Endothelial cell of umbilical vein (primary cell): ENCODE data around the gene CCDC124. TPM values are rescaled to one million over a fixed set of nuclear protein-coding genes. Genes with fewer than 3 reads are reported as not detected.

Source experiments
- BruUV-seq: library from RNA; stranded (reverse); fragments of 400-500 nt; replicated peaks from 2 replicates; lab custom pipeline; 2021; lab: Mats Ljungman, UMichigan
- CTCF ChIA-PET: fragments of 300-600, 350-600 bp; sonication (Branson Sonifier 250); formaldehyde crosslinking; loops from one replicate; lab custom pipeline; 2021; ENCODE audit warnings: antibody characterized with exemption, inconsistent platforms; lab: Charles Lee
- POLR2A ChIA-PET: fragments of 300-600, 350-600 bp; sonication (Branson Sonifier 250); formaldehyde crosslinking; loops from one replicate; lab custom pipeline; 2021; ENCODE audit warnings: antibody characterized with exemption, inconsistent platforms; lab: Charles Lee
- DNase-seq: peaks from one replicate; pipeline ENCODE4 v3.0.0-alpha.2; 2011; ENCODE audit warnings: low read depth, low spot score
- FAIRE-seq: peaks from 2 replicates; lab custom pipeline; 2011; peaks lifted over from hg19 to GRCh38; lab: Jason Lieb, UNC
- H2AFZ ChIP-seq: 2 replicates; pipeline ENCODE4 v1.6.0; 2012; ENCODE audit warnings: low read depth, low read length, control low read depth, inconsistent platforms
- H3K27ac ChIP-seq: 2 replicates; pipeline ENCODE4 v1.5.1; 2011; ENCODE audit warnings: low read depth, mild to moderate bottlenecking, control low read depth, low read length, moderate library complexity; ENCODE audit not compliant: insufficient read depth
- H3K27me3 ChIP-seq, 2 experiments: 2 replicates each; pipeline versions ENCODE4 v1.6.0 to v1.6.1; 2011; ENCODE audit warnings: low read length in 2 of 2, mixed read lengths in 1 of 2; ENCODE audit not compliant: control insufficient read depth in 2 of 2, insufficient read depth in 2 of 2
- H3K36me3 ChIP-seq, 2 experiments: 2 replicates in 1 of 2; 3 replicates in 1 of 2; pipeline ENCODE4 v1.5.1; 2011; ENCODE audit warnings: low read length in 2 of 2, mild to moderate bottlenecking in 1 of 2, moderate library complexity in 1 of 2; ENCODE audit not compliant: control insufficient read depth in 2 of 2, insufficient read depth in 2 of 2; ENCODE audit errors: extremely low read depth in 1 of 2
- H3K4me1 ChIP-seq: 3 replicates; pipeline ENCODE4 v1.5.1; 2011; ENCODE audit warnings: mild to moderate bottlenecking, low read length; ENCODE audit not compliant: control insufficient read depth, insufficient read depth; ENCODE audit errors: extremely low read depth
- H3K4me2 ChIP-seq: 2 replicates; pipeline ENCODE4 v1.6.1; 2011; ENCODE audit warnings: low read length, control low read depth, mixed read lengths; ENCODE audit not compliant: insufficient read depth
- H3K4me3 ChIP-seq, 3 experiments: fragments of 200-600 bp in 1 of 3; sonication (generic), shearing (Covaris generic) in 1 of 3; replicated peaks in 1 of 3; 2 replicates each; pipeline ENCODE4 v1.5.1; 2011 to 2016; ENCODE audit warnings: control low read depth in 3 of 3, low read length in 3 of 3, mild to moderate bottlenecking in 2 of 3, inconsistent platforms in 1 of 3, low read depth in 1 of 3, moderate library complexity in 1 of 3; ENCODE audit not compliant: insufficient read depth in 1 of 3
- H3K79me2 ChIP-seq: 2 replicates; pipeline ENCODE4 v1.6.0; 2012; ENCODE audit warnings: low read length, inconsistent platforms; ENCODE audit not compliant: control insufficient read depth, insufficient read depth
- H3K9ac ChIP-seq: replicated peaks from 2 replicates; pipeline ENCODE3; 2011; ENCODE audit warnings: low read length, control low read depth; ENCODE audit not compliant: insufficient read depth; ENCODE audit errors: extremely low read depth
- H3K9me1 ChIP-seq: replicated peaks from 3 replicates; pipeline ENCODE4 v1.6.0; 2011; ENCODE audit warnings: mild to moderate bottlenecking, low read length; ENCODE audit not compliant: control insufficient read depth, insufficient read depth; ENCODE audit errors: extremely low read depth
- H3K9me3 ChIP-seq: replicated peaks from 2 replicates; pipeline ENCODE4 v1.5.1; 2012; ENCODE audit warnings: low read length, inconsistent platforms; ENCODE audit not compliant: control insufficient read depth, insufficient read depth
- H4K20me1 ChIP-seq: replicated peaks from 2 replicates; pipeline ENCODE3; 2011; ENCODE audit warnings: mild to moderate bottlenecking, low read length; ENCODE audit not compliant: control insufficient read depth, insufficient read depth; ENCODE audit errors: extremely low read depth
- CTCF ChIP-seq, 2 donors: IDR thresholded peaks; 1 replicate in 1 of 2; 2 replicates in 1 of 2; pipeline ENCODE4 v1.5.1; 2011; ENCODE audit warnings: low read length in 2 of 2, mild to moderate bottlenecking in 2 of 2, moderate library complexity in 2 of 2, control low read depth in 1 of 2, inconsistent platforms in 1 of 2, low read depth in 1 of 2; ENCODE audit not compliant: insufficient read depth in 1 of 2; ENCODE audit errors: extremely low read depth in 1 of 2
- EZH2 ChIP-seq: IDR thresholded peaks from 2 replicates; pipeline ENCODE4 v1.6.1; 2012; ENCODE audit warnings: borderline replicate concordance, low read depth, mild to moderate bottlenecking, moderate library complexity, low read length, inconsistent platforms; ENCODE audit not compliant: severe bottlenecking
- FOS ChIP-seq: IDR thresholded peaks from 2 replicates; pipeline ENCODE4 v1.6.1; 2011; ENCODE audit warnings: mild to moderate bottlenecking, low read length, moderate library complexity, borderline replicate concordance; ENCODE audit not compliant: insufficient read depth
- GATA2 ChIP-seq: IDR thresholded peaks from 2 replicates; pipeline ENCODE4 v1.7.0; 2011; ENCODE audit warnings: low read depth, mild to moderate bottlenecking, moderate library complexity, mixed read lengths, low read length; ENCODE audit not compliant: insufficient read length, insufficient read depth
- MYC ChIP-seq: IDR thresholded peaks from one replicate; pipeline ENCODE4 v1.6.1; 2011; ENCODE audit warnings: mild to moderate bottlenecking, low read depth, low read length
- POLR2A ChIP-seq: IDR thresholded peaks from 2 replicates; pipeline ENCODE4 v1.6.1; 2012; ENCODE audit warnings: low read depth, mild to moderate bottlenecking, control low read depth, low read length
- POLR2AphosphoS5 ChIP-seq: IDR thresholded peaks from 2 replicates; pipeline ENCODE4 v1.6.1; 2012; ENCODE audit warnings: low read depth, mild to moderate bottlenecking, control low read depth, low read length, moderate library complexity; ENCODE audit not compliant: insufficient read depth
- dilution Hi-C: fragments of 300-500 bp; cut with MboI; formaldehyde crosslinking; loops from one replicate; pipeline ENCODE4 v1.15.0; 2019; ENCODE audit warnings: low sequenced_read_pairs; ENCODE audit not compliant: extremely low pct_ligation_motif_present
- intact Hi-C: fragments of 100-400 bp; cut with micrococcal nuclease; formaldehyde crosslinking; loops from one replicate; pipeline ENCODE4 v1.10.0; 2022
- polyA plus RNA-seq, 4 experiments: library from polyadenylated mRNA; depleted of rRNA in 3 of 4; stranded (reverse) in 3 of 4; unstranded in 1 of 4; fragments of >200 nt; gene quantifications; 2 replicates each; pipeline versions ENCODE4 v1.2.1 to v1.2.3, GENCODE V29; 2011 to 2012; ENCODE audit warnings: missing spikeins in 1 of 4
- total RNA-seq: library from RNA; stranded (reverse); gene quantifications from 2 replicates; pipeline ENCODE4 v1.2.3, GENCODE V29; 2021
- TF ChIP-seq, protein P1 (sequence below): IDR thresholded peaks from 2 replicates; pipeline ENCODE4 v1.6.1; 2011; ENCODE audit not compliant: insufficient read depth, insufficient read length

The CCDC124 gene
- total and polyA plus RNA-seq, 2 donors (not counting 3 experiments of a cell fraction or from before 2014, with no cell fraction given), result 101 to 115 TPM

DNA sequence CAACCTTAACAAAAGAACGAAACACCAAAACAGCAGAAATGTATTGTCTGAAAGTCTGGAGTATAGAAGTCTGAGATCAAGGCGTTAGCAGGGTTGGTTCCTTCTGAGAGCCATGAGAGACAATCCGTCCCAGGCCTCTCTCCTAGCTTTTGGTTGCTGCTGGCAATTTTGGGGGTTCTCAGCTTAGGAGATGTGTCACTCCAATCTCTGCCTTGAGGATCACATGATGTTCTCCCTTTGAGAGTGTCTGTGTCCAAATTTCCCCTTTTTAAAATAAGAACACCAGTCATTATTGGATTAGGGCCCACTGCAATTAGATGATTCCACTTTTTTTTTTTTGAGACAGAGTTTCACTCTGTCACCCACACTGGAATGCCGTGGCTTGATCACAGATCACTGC is 44.2 kb downstream of the CCDC124 start:
- Histone ChIP-seq H2AFZ (no peak overlapping the region), H3K36me3 (no peaks in the 10 kb centered on the region), H3K9me1 (no peaks in the 10 kb centered on the region), H3K4me2 (no peak overlapping the region), H3K79me2 (no peaks in the 10 kb centered on the region), H3K9ac (no peak overlapping the region), H3K27me3 (no peaks in the 10 kb centered on the region), H3K4me3 (no peak overlapping the region), H3K9me3 (no peaks in the 10 kb centered on the region), H3K27ac (no peak overlapping the region), H3K4me1 (no peaks in the 10 kb centered on the region), H4K20me1 (no peaks in the 10 kb centered on the region)
- intact Hi-C loops (no loop called here), dilution Hi-C loops (no loop called here)
- no TSS peak for BruUV-seq
- ChIA-PET CTCF (interaction anchor here (0.9 kb wide), 1 partner anchor 13 kb away, joined by 3 read pairs; no protein-coding TSS in a partner anchor), POLR2A (no interaction called here)
- TF ChIP-seq POLR2A (no peak), CTCF (IDR thresholded peaks at IDR 0.05; ENCODE audit: extremely low read depth in 1 of 2, insufficient read depth in 1 of 2, low read depth in 1 of 2, low read length in 2 of 2) (no peak), POLR2AphosphoS5 (no peak), FOS (no peak), GATA2 (no peak), EZH2 (no peak), MYC (no peak)
- TF ChIP-seq, protein P1, sequence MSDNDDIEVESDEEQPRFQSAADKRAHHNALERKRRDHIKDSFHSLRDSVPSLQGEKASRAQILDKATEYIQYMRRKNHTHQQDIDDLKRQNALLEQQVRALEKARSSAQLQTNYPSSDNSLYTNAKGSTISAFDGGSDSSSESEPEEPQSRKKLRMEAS, result no peak
- FAIRE-seq (no peak), DNase-seq (no peak)
